ENCODE measurements around the gene SLC10A7.

The SLC10A7 gene

GRCh38 chr4:146407257-146407656 is 114.5 kb downstream of the SLC10A7 start:
- H3K4me3 ChIP-seq (ENCODE audit: low read depth, low read length, poor library complexity, severe bottlenecking), result no peak overlapping the region
- no peaks in the 10 kb centered on the region for H4K20me1 ChIP-seq (ENCODE audit: insufficient read depth, low read length)
- H3K4me1 ChIP-seq (ENCODE audit: insufficient read depth, low read length, severe bottlenecking), result no peaks in the 10 kb centered on the region
- no peaks in the 10 kb centered on the region for H3K9me2 ChIP-seq (ENCODE audit: low read depth, low read length)
- no peaks in the 10 kb centered on the region for H3K27me3 ChIP-seq (ENCODE audit: insufficient read depth, low read length)
- H3K9me3 ChIP-seq (ENCODE audit: low read length), result no peaks in the 10 kb centered on the region
- no peak overlapping the region for H2AFZ ChIP-seq (ENCODE audit: low read length)
- H3K27ac ChIP-seq (ENCODE audit: low read depth, low read length, poor library complexity, severe bottlenecking), result no peak overlapping the region
- no peak overlapping the region for H3K9ac ChIP-seq (ENCODE audit: low read length)
- H3K36me3 ChIP-seq (ENCODE audit: insufficient read depth, low read length), result no peaks in the 10 kb centered on the region
- no peak overlapping the region for H3K4me2 ChIP-seq (ENCODE audit: low read length)
- no peaks in the 10 kb centered on the region for H3F3A ChIP-seq (ENCODE audit: insufficient read depth, low read length)
- TF ChIP-seq EZH2 (IDR thresholded peaks at IDR 0.05; ENCODE audit: borderline replicate concordance, low read length), result no peak
- TF ChIP-seq CTCF (IDR thresholded peaks at IDR 0.05; ENCODE audit: low read length), result no peak
- H3K79me2 ChIP-seq (ENCODE audit: insufficient read depth, low read length), result no peaks in the 10 kb centered on the region

GRCh38 chr4:146401274-146401673 is 120.5 kb downstream of the SLC10A7 start:
- Histone ChIP-seq H3K36me3 (ENCODE audit: insufficient read depth, low read length) (no peaks in the 10 kb centered on the region), H3K9ac (ENCODE audit: low read length) (no peak overlapping the region), H3K4me2 (ENCODE audit: low read length) (no peak overlapping the region)

GRCh38 chr4:146398896-146399445 is 122.8 kb downstream of the SLC10A7 start:
- no peak overlapping the region for H3K27ac ChIP-seq (ENCODE audit: low read depth, low read length, poor library complexity, severe bottlenecking)
- no peak overlapping the region for H3K9ac ChIP-seq (ENCODE audit: low read length)
- no peaks in the 10 kb centered on the region for H3K9me3 ChIP-seq (ENCODE audit: low read length)
- H3K9me2 ChIP-seq (ENCODE audit: low read depth, low read length), result no peaks in the 10 kb centered on the region
- H3K79me2 ChIP-seq (ENCODE audit: insufficient read depth, low read length), result no peaks in the 10 kb centered on the region
- H2AFZ ChIP-seq (ENCODE audit: low read length), result no peak overlapping the region
- no peak overlapping the region for H3K4me3 ChIP-seq (ENCODE audit: low read depth, low read length, poor library complexity, severe bottlenecking)
- no peaks in the 10 kb centered on the region for H3K4me1 ChIP-seq (ENCODE audit: insufficient read depth, low read length, severe bottlenecking)
- no peak overlapping the region for H3K4me2 ChIP-seq (ENCODE audit: low read length)
- H3K27me3 ChIP-seq (ENCODE audit: insufficient read depth, low read length), result no peaks in the 10 kb centered on the region
- no peaks in the 10 kb centered on the region for H3K36me3 ChIP-seq (ENCODE audit: insufficient read depth, low read length)
- no peaks in the 10 kb centered on the region for H4K20me1 ChIP-seq (ENCODE audit: insufficient read depth, low read length)
- TF ChIP-seq EZH2 (IDR thresholded peaks at IDR 0.05; ENCODE audit: borderline replicate concordance, low read length), result no peak
- no peak for TF ChIP-seq CTCF (IDR thresholded peaks at IDR 0.05; ENCODE audit: low read length)
- no peaks in the 10 kb centered on the region for H3F3A ChIP-seq (ENCODE audit: insufficient read depth, low read length)

More at GRCh38 chr4:146401274-146401673, 120.5 kb downstream of the SLC10A7 start:
- Histone ChIP-seq H2AFZ (ENCODE audit: low read length) (no peak overlapping the region), H3K79me2 (ENCODE audit: insufficient read depth, low read length) (no peaks in the 10 kb centered on the region), H3K4me1 (ENCODE audit: insufficient read depth, low read length, severe bottlenecking) (no peaks in the 10 kb centered on the region), H3K4me3 (ENCODE audit: low read depth, low read length, poor library complexity, severe bottlenecking) (no peak overlapping the region), H4K20me1 (ENCODE audit: insufficient read depth, low read length) (no peaks in the 10 kb centered on the region), H3K27ac (ENCODE audit: low read depth, low read length, poor library complexity, severe bottlenecking) (no peak overlapping the region), H3F3A (ENCODE audit: insufficient read depth, low read length) (no peaks in the 10 kb centered on the region), H3K9me2 (ENCODE audit: low read depth, low read length) (no peaks in the 10 kb centered on the region), H3K27me3 (ENCODE audit: insufficient read depth, low read length) (no peaks in the 10 kb centered on the region), H3K9me3 (ENCODE audit: low read length) (no peaks in the 10 kb centered on the region)
- TF ChIP-seq CTCF (IDR thresholded peaks at IDR 0.05; ENCODE audit: low read length) (no peak), EZH2 (IDR thresholded peaks at IDR 0.05; ENCODE audit: borderline replicate concordance, low read length) (no peak)

Measured in OCI-LY1 (cell line).